Measurements from ENCODE around the gene KATNAL1. TPM values are rescaled to one million over a fixed set of nuclear protein-coding genes. Genes with fewer than 3 reads are reported as not detected.
A peak's percentile ranks its signal among the peaks of the same experiment; 100 is the strongest.
"Not testable (repeated sequence)": the region's sequence is repeated elsewhere in the genome, so short reads cannot be mapped to it uniquely, and the experiment has no call there.

The KATNAL1 gene
- total and polyA plus RNA-seq, 2 experiments from 2014 or later: 6.0 to 21.2 TPM

- TF ChIP-seq, protein P1, sequence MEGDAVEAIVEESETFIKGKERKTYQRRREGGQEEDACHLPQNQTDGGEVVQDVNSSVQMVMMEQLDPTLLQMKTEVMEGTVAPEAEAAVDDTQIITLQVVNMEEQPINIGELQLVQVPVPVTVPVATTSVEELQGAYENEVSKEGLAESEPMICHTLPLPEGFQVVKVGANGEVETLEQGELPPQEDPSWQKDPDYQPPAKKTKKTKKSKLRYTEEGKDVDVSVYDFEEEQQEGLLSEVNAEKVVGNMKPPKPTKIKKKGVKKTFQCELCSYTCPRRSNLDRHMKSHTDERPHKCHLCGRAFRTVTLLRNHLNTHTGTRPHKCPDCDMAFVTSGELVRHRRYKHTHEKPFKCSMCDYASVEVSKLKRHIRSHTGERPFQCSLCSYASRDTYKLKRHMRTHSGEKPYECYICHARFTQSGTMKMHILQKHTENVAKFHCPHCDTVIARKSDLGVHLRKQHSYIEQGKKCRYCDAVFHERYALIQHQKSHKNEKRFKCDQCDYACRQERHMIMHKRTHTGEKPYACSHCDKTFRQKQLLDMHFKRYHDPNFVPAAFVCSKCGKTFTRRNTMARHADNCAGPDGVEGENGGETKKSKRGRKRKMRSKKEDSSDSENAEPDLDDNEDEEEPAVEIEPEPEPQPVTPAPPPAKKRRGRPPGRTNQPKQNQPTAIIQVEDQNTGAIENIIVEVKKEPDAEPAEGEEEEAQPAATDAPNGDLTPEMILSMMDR (IDR thresholded peaks at IDR 0.05; ENCODE audit: low read depth, low read length): no peak
- DNase-seq (ENCODE audit: low read depth in 1 of 2, low spot score in 1 of 2): no peak
- H3K9me3 ChIP-seq (ENCODE audit: low read depth): no peaks in the 10 kb centered on the region
- H3K36me3 ChIP-seq: no peaks in the 10 kb centered on the region
- peaks cover 19% of the 10 kb centered on the region for H3K4me1 ChIP-seq (ENCODE audit: low read depth)
- no peak overlapping the region for H3K27ac ChIP-seq
- no peak overlapping the region for H3K4me3 ChIP-seq
- no peaks in the 10 kb centered on the region for H3K27me3 ChIP-seq
Observed at GRCh38 chr13:30290812-30291436, 16.4 kb downstream of the KATNAL1 start.

- peak in 1 of 2 donors; percentile 22 for DNase-seq (ENCODE audit: low read depth in 1 of 2, low spot score in 1 of 2)
- Histone ChIP-seq H3K27ac (no peak overlapping the region), H3K36me3 (no peaks in the 10 kb centered on the region), H3K4me3 (no peak overlapping the region), H3K27me3 (no peaks in the 10 kb centered on the region), H3K9me3 (ENCODE audit: low read depth) (no peaks in the 10 kb centered on the region), H3K4me1 (ENCODE audit: low read depth) (peaks cover 19% of the 10 kb centered on the region)
- TF ChIP-seq, protein P1 (IDR thresholded peaks at IDR 0.05; ENCODE audit: low read depth, low read length): no peak
Observed at GRCh38 chr13:30289533-30289932, 17.8 kb downstream of the KATNAL1 start.

DNA sequence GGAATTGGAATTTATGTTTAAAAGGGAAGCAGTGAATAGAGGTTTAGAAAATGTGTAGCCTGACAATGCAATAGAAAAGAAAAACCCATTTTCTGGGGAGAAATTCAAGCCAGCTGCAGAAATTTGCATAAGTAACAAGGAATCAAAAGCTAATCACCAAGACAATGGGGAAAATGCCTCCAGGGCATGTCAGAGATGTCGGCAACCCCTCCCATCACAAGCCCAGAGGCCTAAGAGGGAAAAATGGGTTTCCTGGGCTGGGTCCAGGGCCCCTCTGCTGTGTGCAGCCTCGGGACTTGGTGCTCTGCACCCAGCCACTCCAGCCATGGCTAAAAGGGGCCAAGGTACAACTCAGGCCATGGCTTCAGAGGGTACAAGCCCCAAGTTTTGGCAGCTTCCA lies 21.3 kb downstream of the KATNAL1 start:
- not testable (repeated sequence) for H3K4me3 ChIP-seq; H3K27me3 ChIP-seq; H3K27ac ChIP-seq; DNase-seq (ENCODE audit: low read depth in 1 of 2, low spot score in 1 of 2); H3K9me3 ChIP-seq (ENCODE audit: low read depth); H3K36me3 ChIP-seq
- H3K4me1 ChIP-seq (ENCODE audit: low read depth): peaks cover 13% of the 10 kb centered on the region

GRCh38 chr13:30276178-30276577 lies 31.2 kb downstream of the KATNAL1 start:
- H3K27ac ChIP-seq: no peak overlapping the region
- DNase-seq (ENCODE audit: low read depth in 1 of 2, low spot score in 1 of 2): no peak
- H3K27me3 ChIP-seq: no peaks in the 10 kb centered on the region
- no peaks in the 10 kb centered on the region for H3K36me3 ChIP-seq
- H3K4me1 ChIP-seq (ENCODE audit: low read depth): peaks cover 7% of the 10 kb centered on the region
- no peak overlapping the region for H3K4me3 ChIP-seq
- H3K9me3 ChIP-seq (ENCODE audit: low read depth): no peaks in the 10 kb centered on the region
- TF ChIP-seq, protein P1 (IDR thresholded peaks at IDR 0.05; ENCODE audit: low read depth, low read length): no peak

- H3K27me3 ChIP-seq: no peaks in the 10 kb centered on the region
- H3K36me3 ChIP-seq: no peaks in the 10 kb centered on the region
- no peak overlapping the region for H3K27ac ChIP-seq
- no peaks in the 10 kb centered on the region for H3K9me3 ChIP-seq (ENCODE audit: low read depth)
- H3K4me1 ChIP-seq (ENCODE audit: low read depth): peaks cover 7% of the 10 kb centered on the region
- no peak overlapping the region for H3K4me3 ChIP-seq
- TF ChIP-seq, protein P1 (IDR thresholded peaks at IDR 0.05; ENCODE audit: low read depth, low read length): no peak
- DNase-seq (ENCODE audit: low read depth in 1 of 2, low spot score in 1 of 2): no peak
Observed at GRCh38 chr13:30274083-30274482, 33.3 kb downstream of the KATNAL1 start.

- not testable (repeated sequence) for H3K27ac ChIP-seq; H3K4me3 ChIP-seq; H3K27me3 ChIP-seq; DNase-seq (ENCODE audit: low read depth in 1 of 2, low spot score in 1 of 2); H3K4me1 ChIP-seq (ENCODE audit: low read depth); H3K36me3 ChIP-seq; H3K9me3 ChIP-seq (ENCODE audit: low read depth)
Observed at GRCh38 chr13:30270035-30270434, 37.3 kb downstream of the KATNAL1 start.

All from cardiac muscle cell (in vitro differentiated cells and primary cell).